ENCODE results near the gene ZBTB40. TPM values are rescaled to one million over a fixed set of nuclear protein-coding genes. Genes with fewer than 3 reads are reported as not detected.
A peak's percentile ranks its signal among the peaks of the same experiment; 100 is the strongest.

The ZBTB40 gene
- total RNA-seq, 6 experiments from 2014 or later, result 6.2 to 7.6 (median 7.0) TPM

DNA sequence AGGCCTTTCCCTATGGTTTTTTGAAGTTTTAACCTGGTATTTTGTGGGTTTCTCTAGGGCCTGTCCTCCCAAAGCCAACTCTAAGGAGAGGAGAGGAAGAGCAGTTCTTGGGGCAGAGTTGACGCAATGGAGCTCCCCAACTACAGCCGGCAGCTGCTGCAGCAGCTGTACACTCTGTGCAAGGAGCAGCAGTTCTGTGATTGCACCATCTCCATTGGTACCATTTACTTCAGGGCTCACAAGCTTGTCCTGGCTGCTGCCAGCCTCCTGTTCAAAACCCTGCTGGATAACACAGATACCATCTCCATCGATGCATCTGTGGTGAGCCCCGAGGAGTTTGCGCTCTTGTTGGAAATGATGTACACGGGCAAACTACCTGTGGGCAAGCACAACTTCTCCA, 38.2 kb downstream of the ZBTB40 start:
- ATAC-seq (peak in 1 of 4 donors; percentile 24), DNase-seq (no peak)
- Histone ChIP-seq H3K27me3 (no peaks in the 10 kb centered on the region), H3K4me3 (no peak overlapping the region), H3K36me3 (peaks cover 0 to 7% (median 0%) of the 10 kb centered on the region in 4 donors), H3K4me1 (peaks cover 0 to 16% (median 5%) of the 10 kb centered on the region in 4 donors), H3K27ac (no peak overlapping the region), H3K9me3 (no peaks in the 10 kb centered on the region)
- TF ChIP-seq POLR2A (IDR thresholded peaks at IDR 0.05), result no peak
- TF ChIP-seq CTCF (IDR thresholded peaks at IDR 0.05), result no peak
- intact Hi-C loops (cut with DNase I), result no loop called here
- 100% methylated on average over 1 of the region's 6 CpGs for WGBS (ENCODE audit: insufficient coverage, low coverage, low lambda C conversion rate, missing lambda C conversion rate)

DNA sequence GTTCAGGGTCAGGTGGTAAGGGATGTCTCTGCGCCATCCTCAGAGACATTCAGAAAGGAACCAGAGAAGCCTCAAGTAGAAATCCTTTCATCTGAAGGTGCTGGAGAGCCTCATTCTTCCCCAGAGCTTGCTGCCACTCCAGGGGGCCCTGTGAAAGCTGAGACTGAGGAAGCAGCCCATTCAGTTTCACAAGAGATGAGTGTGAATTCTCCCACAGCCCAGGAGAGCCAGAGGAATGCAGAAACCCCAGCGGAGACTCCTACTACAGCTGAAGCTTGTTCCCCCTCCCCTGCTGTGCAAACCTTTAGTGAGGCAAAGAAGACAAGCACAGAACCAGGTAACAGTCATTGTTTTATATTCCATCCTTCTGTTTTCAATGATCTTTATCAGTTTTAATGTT, 38.7 kb downstream of the ZBTB40 start:
- H3K27me3 ChIP-seq, result no peaks in the 10 kb centered on the region
- no peak for TF ChIP-seq CTCF (IDR thresholded peaks at IDR 0.05)
- TF ChIP-seq POLR2A (IDR thresholded peaks at IDR 0.05), result no peak

DNA sequence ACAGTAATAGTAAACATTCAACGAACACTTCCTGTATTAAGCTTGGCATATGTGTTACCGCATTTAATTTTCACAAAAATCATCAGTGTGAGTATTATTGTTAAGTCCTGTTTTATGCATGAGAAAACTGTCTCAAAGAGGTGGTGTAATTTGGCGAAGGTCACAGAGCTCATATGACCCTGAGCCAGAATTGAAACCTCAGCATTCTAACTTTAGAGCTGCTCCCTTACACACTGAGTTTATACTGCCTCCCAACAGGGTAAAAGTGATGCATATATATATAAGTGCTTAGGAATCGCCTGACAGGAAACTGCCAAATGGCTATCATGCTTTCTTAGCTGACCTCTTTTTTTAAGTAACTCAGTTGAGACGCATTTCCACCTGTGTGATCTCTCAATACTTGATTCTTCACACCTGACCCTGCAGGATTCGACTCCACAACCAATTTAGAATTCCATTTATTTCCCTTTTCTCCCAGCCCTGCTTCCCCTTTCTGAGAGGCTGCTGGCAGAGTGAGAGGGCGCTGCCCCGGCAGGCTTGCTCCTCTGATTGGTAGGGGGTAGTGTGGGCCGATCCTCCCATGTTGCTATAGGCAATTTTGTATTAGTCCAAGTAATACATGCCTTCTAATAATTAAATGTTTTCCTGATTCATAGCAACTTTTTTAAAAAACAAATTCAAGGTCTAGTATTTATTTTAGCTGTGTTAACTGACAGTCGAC, 40.5 kb downstream of the ZBTB40 start:
- TF ChIP-seq CTCF (IDR thresholded peaks at IDR 0.05) (no peak), POLR2A (IDR thresholded peaks at IDR 0.05) (no peak)
- Histone ChIP-seq H3K27ac (no peak overlapping the region), H3K36me3 (peaks cover 0 to 7% (median 0%) of the 10 kb centered on the region in 4 donors), H3K4me3 (no peak overlapping the region), H3K4me1 (peaks cover 0 to 5% (median 0%) of the 10 kb centered on the region in 4 donors), H3K27me3 (no peaks in the 10 kb centered on the region), H3K9me3 (no peaks in the 10 kb centered on the region)
- 80% methylated on average over 7 of the region's 10 CpGs for WGBS (ENCODE audit: insufficient coverage, low coverage, low lambda C conversion rate, missing lambda C conversion rate)
- ATAC-seq, result peak in 2 of 4 donors; percentile 31 to 43
- intact Hi-C loops (cut with DNase I), result no loop called here
- DNase-seq, result no peak

More for the DNA sequence above, 38.7 kb downstream of the ZBTB40 start:
- WGBS (ENCODE audit: insufficient coverage, low coverage, low lambda C conversion rate, missing lambda C conversion rate), result 100% methylated on average over 1 of the region's 2 CpGs
- Histone ChIP-seq H3K36me3 (peaks cover 0 to 7% (median 0%) of the 10 kb centered on the region in 4 donors), H3K27ac (no peak overlapping the region), H3K9me3 (no peaks in the 10 kb centered on the region), H3K4me3 (no peak overlapping the region), H3K4me1 (peaks cover 0 to 16% (median 5%) of the 10 kb centered on the region in 4 donors)
- no peak for ATAC-seq
- DNase-seq, result no peak
- intact Hi-C loops (cut with DNase I), result no loop called here

- intact Hi-C loops (cut with DNase I), result no loop called here
- TF ChIP-seq CTCF (IDR thresholded peaks at IDR 0.05) (no peak), POLR2A (IDR thresholded peaks at IDR 0.05) (no peak)
Observed at GRCh38 chr1:22494144-22494543, 42.5 kb downstream of the ZBTB40 start.

More at GRCh38 chr1:22494144-22494543, 42.5 kb downstream of the ZBTB40 start:
- H3K36me3 ChIP-seq, result peaks cover 0 to 7% (median 0%) of the 10 kb centered on the region in 4 donors
- H3K27me3 ChIP-seq, result no peaks in the 10 kb centered on the region
- H3K27ac ChIP-seq, result no peak overlapping the region
- no peaks in the 10 kb centered on the region for H3K9me3 ChIP-seq
- no peak overlapping the region for H3K4me3 ChIP-seq
- WGBS (ENCODE audit: insufficient coverage, low coverage, low lambda C conversion rate, missing lambda C conversion rate), result 74% methylated on average over 2 of the region's 2 CpGs
- H3K4me1 ChIP-seq, result peaks cover 0 to 3% (median 0%) of the 10 kb centered on the region in 4 donors
- DNase-seq (no peak), ATAC-seq (peak in 2 of 4 donors; percentile 15 to 48)
